HepG2 (cell line): ENCODE measurements around the gene PACS1. TPM values are rescaled to one million over a fixed set of nuclear protein-coding genes. Genes with fewer than 3 reads are reported as not detected.

Experiments used
- ARID5B ChIP-seq: IDR thresholded peaks from 2 replicates; pipeline ENCODE4 v1.4.0; 2020; ENCODE audit warnings: mild to moderate bottlenecking, missing genetic modification reagents
- CBX2 ChIP-seq, 2 experiments: fragments of 200-600 bp in 1 of 2; sonication (generic); formaldehyde crosslinking in 1 of 2; IDR thresholded peaks; 2 replicates each; pipeline versions ENCODE4 v1.7.0 to v1.8.1; 2018 to 2022; ENCODE audit warnings: low read depth in 2 of 2, low read length in 1 of 2, mild to moderate bottlenecking in 1 of 2, missing genetic modification reagents in 1 of 2
- GABPB1 ChIP-seq: IDR thresholded peaks from 2 replicates; pipeline ENCODE4 v1.6.1; 2016; ENCODE audit warnings: mild to moderate bottlenecking, missing genetic modification reagents, moderate library complexity, missing compliant biosample characterization
- HBP1 ChIP-seq: IDR thresholded peaks from 2 replicates; pipeline ENCODE4 v1.6.1; 2016; ENCODE audit warnings: low read depth, control low read depth
- HNRNPUL1 ChIP-seq: fragments of 200-400 bp; formaldehyde crosslinking; IDR thresholded peaks from 2 replicates; pipeline ENCODE4 v1.6.1; 2017; ENCODE audit warnings: low read depth, mild to moderate bottlenecking, low read length, moderate library complexity
- NR2F1 ChIP-seq, 2 experiments: fragments of 450-650 bp in 1 of 2; formaldehyde crosslinking in 1 of 2; IDR thresholded peaks; 2 replicates each; pipeline versions ENCODE4 v1.5.0 to v1.6.1; 2016 to 2020; ENCODE audit warnings: mild to moderate bottlenecking in 1 of 2, missing compliant biosample characterization in 1 of 2, missing genetic modification reagents in 1 of 2, moderate library complexity in 1 of 2
- RARA ChIP-seq: IDR thresholded peaks from 2 replicates; pipeline ENCODE4 v1.6.1; 2016; ENCODE audit warnings: missing genetic modification reagents, missing compliant biosample characterization
- TBP ChIP-seq: sonication (generic); formaldehyde crosslinking; IDR thresholded peaks from 2 replicates; pipeline ENCODE4 v1.5.0; 2020; ENCODE audit warnings: missing genetic modification reagents
- ZBTB40 ChIP-seq, 2 experiments: fragments of 450-650 bp in 1 of 2; sonication (generic) in 1 of 2; formaldehyde crosslinking in 1 of 2; IDR thresholded peaks; 2 replicates each; pipeline versions ENCODE4 v1.6.1 to v1.8.0; 2016 to 2022; ENCODE audit warnings: antibody characterized with exemption in 1 of 2, mild to moderate bottlenecking in 1 of 2, missing genetic modification reagents in 1 of 2
- ZNF33A ChIP-seq: sonication (generic); formaldehyde crosslinking; IDR thresholded peaks from 2 replicates; pipeline ENCODE4 v1.5.1; 2020; ENCODE audit warnings: missing genetic modification reagents, mild to moderate bottlenecking, moderate library complexity, borderline replicate concordance
- ZNF652 ChIP-seq: IDR thresholded peaks from 2 replicates; pipeline ENCODE4 v1.6.1; 2016; ENCODE audit warnings: low read depth, borderline replicate concordance
- polyA plus RNA-seq, 8 experiments: library from polyadenylated mRNA; depleted of rRNA in 3 of 8; stranded (reverse) in 7 of 8; unstranded in 1 of 8; fragments of >200 nt; fragmentation: Illumina TruSeq in 4 of 8; extraction: Trizol in 4 of 8; gene quantifications; 2 replicates each; pipeline versions ENCODE4 v1.2.1 to v1.2.3, GENCODE V29; 2011 to 2016; ENCODE audit warnings: low read depth in 4 of 8, missing spikeins in 1 of 8, mixed read lengths in 1 of 8; ENCODE audit not compliant: insufficient read depth in 1 of 8
- total RNA-seq, 5 experiments: library from RNA; depleted of rRNA; stranded (reverse); fragments of >200 nt; fragmentation: Illumina TruSeq; extraction: Trizol; gene quantifications; 2 replicates each; pipeline ENCODE4 v1.2.3, GENCODE V29; 2016; ENCODE audit warnings: low read depth in 1 of 5

PACS1 gene
- total and polyA plus RNA-seq, 2 of the 13 experiments (the other 11 are each of a cell fraction or from before 2014, with no cell fraction given) = 7.6 to 8.6 TPM

GRCh38 chr11:66119348-66120133, 49.5 kb downstream of the PACS1 start (continued):
- TF ChIP-seq ZBTB40 (IDR thresholded peaks at IDR 0.05) = no peak
- no peak for TF ChIP-seq ZBTB40 (CRISPR knock-in tag; IDR thresholded peaks at IDR 0.05)
- no peak for TF ChIP-seq HBP1 (CRISPR knock-in tag)
- no peak for TF ChIP-seq ZNF33A
- no peak for TF ChIP-seq NR2F1 (CRISPR knock-in tag; IDR thresholded peaks at IDR 0.05)
- TF ChIP-seq TBP (CRISPR knock-in tag) = no peak
- no peak for TF ChIP-seq ZNF652 (CRISPR knock-in tag)
- no peak for TF ChIP-seq HNRNPUL1
- peak; percentile 48 for TF ChIP-seq ARID5B (CRISPR knock-in tag)
- peak; percentile 41; the same call in 1 of the 2 replicates for TF ChIP-seq RARA
- TF ChIP-seq GABPB1 (CRISPR knock-in tag) = peak; percentile 22; the same call in 1 of the 2 replicates
- no peak for TF ChIP-seq CBX2 (IDR thresholded peaks at IDR 0.05; ENCODE audit: low read depth, low read length)
- no peak for TF ChIP-seq CBX2 (CRISPR knock-in tag; IDR thresholded peaks at IDR 0.05; ENCODE audit: low read depth)
